DND-41 (cell line): Measurements from ENCODE around the gene MTPN.

Source experiments
- CTCF ChIP-seq: IDR thresholded peaks from 2 replicates; pipeline ENCODE4 v1.5.1; 2012; ENCODE audit warnings: borderline replicate concordance, low read length, moderate library complexity, mild to moderate bottlenecking; ENCODE audit not compliant: poor library complexity, severe bottlenecking; ENCODE audit errors: extremely low read depth
- EZH2 ChIP-seq: IDR thresholded peaks from 3 replicates; pipeline ENCODE4 v1.6.1; 2012; ENCODE audit warnings: borderline replicate concordance, low read depth, mild to moderate bottlenecking, moderate library complexity, low read length, inconsistent platforms; ENCODE audit not compliant: severe bottlenecking

- TF ChIP-seq CTCF = no peak
- TF ChIP-seq EZH2 = no peak
Measured at GRCh38 chr7:135898226-135898625, 78.9 kb downstream of the MTPN start.
